ENCODE measurements around the gene C1orf50. TPM values are rescaled to one million over a fixed set of nuclear protein-coding genes. Genes with fewer than 3 reads are reported as not detected.

The C1orf50 gene
- total RNA-seq, result 3.3 and 3.8 TPM in 2 replicates

DNA sequence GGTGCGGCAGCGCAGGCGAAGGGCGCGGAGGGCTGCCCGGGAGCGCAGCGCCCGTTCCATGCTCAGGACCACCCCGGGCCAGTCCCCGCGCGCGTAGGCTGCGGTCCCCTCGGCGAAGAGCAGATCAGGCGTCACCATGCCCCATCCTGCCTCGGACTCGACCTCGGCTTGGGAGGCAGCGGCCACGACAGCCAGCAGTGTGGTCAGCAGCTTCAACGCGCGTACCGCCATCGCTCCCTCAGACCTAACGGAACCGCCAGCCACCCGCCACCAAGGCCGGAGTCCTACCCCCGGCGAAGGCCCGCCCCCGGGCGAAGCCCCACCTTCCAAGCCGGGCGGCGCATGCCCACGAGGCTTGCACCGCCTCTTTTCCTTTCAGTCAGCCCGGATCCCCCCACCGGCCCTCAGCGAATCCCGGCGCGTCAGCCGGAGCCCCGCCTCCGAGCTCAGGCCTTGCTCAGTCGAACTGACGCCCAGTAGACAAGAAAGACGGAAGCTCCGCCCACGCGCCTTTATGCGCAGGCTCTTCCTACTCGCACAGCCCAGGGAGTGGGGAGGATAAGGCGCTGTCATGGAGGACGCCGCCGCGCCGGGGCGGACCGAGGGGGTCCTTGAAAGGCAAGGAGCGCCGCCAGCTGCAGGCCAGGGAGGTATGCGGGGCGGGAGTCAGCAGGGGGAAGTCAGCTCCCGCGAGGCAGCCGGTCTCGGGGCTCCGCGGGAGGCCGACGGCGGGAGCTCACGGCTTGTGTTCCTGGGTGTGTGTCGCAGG is at the start of gene C1orf50, which contains the start of gene P3H1:
Gene C1orf50, plus strand, starts transcription at position 509 of the 769 bp plus-strand sequence. Its CDS starts 63 bp downstream, at position 572.
Gene P3H1, minus strand, starts transcription at position 288 of the 769 bp plus-strand sequence. Its CDS starts 57 bp downstream, at position 231.

DNA sequence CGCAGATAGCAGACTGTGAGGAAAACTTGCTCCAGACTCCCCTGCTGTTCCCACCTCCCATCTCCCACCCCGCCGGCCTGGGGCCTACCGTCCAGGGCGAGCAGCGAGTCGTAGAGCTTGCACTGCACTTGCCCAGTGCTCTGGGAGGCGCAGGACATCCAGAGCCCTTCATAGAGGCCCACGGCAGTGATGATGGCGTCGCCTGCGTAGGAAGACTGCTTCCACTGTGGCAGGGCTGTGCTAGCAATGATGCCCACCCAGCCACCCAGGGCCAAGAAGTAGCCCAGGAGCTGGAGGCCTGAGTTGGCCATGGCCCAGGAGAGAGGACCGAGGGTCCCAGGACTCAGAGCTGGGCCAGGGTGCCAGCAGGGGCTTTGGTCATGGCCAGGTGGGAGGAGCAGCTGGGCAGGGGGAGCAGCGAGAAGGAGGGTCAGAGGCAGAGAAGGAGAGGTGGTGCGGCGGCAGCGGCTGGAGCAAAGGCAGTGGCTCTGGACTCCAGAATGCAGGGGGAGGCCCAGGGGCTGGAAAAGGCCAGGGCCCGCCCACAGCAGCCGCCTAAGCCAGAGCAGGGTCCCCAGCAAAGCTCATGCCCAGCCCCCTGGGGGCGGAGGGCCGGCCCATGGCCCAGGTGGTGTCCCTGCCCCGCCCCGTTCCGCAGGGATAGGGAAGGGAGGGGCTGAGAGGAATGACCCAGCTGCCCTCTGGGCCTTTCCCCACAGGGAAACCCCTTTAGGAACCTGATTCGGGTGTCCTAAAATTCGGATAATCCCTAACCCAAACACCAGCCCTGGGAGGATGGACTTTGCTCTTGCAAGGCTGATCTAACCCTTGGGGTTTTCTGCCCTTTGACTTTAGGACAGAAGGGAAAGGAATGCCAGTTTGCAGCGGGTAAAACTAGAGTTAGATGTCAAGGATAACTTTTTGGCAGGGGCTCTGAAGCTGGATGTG is 27.0 kb upstream of the C1orf50 start, which contains the start of gene CLDN19:
Gene CLDN19, minus strand, starts transcription at position 484 of the 948 bp plus-strand sequence. Its CDS starts 173 bp downstream, at position 311.

GRCh38 chr1:42784946-42785693 is 18.1 kb downstream of the C1orf50 start, which contains the start of gene TMEM269:
TMEM269 (plus strand) TSS chr1:42784991; CDS start chr1:42789894, 4,903 bp downstream.

DNA sequence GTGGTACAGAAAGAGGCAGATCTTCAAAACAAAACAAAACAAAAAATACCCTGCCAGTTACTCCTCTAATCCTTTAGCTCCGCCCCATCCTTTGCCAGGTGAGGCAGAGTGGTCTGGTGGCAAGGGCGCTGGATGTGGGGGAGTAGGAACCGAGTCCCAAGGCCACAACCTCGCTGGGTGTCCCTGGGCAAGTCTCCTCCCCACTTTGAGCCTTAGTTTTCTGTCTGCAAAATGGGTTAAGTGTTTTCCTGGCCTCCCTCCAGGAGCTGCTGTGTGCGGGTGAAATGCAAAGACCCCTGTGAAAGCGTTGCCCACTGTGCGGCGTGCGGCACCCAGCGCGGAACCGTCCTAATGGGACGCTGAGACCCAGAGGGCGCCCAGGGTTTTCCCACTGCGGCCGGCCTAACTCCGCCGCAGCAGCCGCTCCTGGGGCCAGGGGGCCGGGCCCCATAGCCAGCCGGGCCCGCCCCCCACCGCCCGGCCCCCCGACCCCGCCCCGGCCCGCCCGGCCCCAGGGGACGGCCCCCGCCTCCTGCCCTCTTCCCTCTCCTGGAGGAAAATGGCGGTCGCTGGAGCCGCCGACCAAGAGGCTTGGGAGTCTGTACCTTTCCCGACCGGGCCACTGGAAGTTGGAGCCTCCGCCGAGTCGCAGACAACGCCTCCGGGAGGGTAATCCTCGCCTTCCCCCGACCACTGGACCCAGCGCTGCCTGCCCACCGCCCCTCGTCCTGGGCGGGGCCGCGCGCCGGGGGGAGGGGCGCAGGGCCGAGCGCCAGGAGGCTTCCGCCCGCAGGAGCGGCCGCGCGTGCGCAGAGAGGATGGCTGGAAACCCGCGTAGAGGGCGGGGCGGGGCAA is 49.8 kb downstream of the C1orf50 start, which contains the start of the genes ERMAP and SVBP:
Gene ERMAP, plus strand, starts transcription at position 538 of the 855 bp plus-strand sequence. CDS start 13,327 bp downstream, outside the sequence.
Gene SVBP, minus strand, starts transcription at position 813 of the 855 bp plus-strand sequence. CDS start 853 bp downstream, outside the sequence.

Other genes with a start within 250 kb of the C1orf50 start
- 25.3 and 32.5 TPM in 2 replicates for gene PPIH, start 108.8 kb upstream of the C1orf50 start, total RNA-seq
- gene YBX1, start 84.8 kb upstream of the C1orf50 start, total RNA-seq, result 1,126 and 1,142 TPM in 2 replicates
- not detected in 2 replicates for gene CLDN19, start 27.0 kb upstream of the C1orf50 start, total RNA-seq
- gene P3H1, start 221 bp upstream of the C1orf50 start, total RNA-seq, result 106 and 110 TPM in 2 replicates
- 0.12 TPM in 1 of 2 replicates, not detected in the other for gene TMEM269, start 17.7 kb downstream of the C1orf50 start, total RNA-seq
- gene ERMAP, start 49.9 kb downstream of the C1orf50 start, total RNA-seq, result 11.4 and 18.2 TPM in 2 replicates
- gene SVBP, start 50.1 kb downstream of the C1orf50 start, total RNA-seq, result 14.0 and 17.0 TPM in 2 replicates
- 7.0 and 7.3 TPM in 2 replicates for gene ZNF691, start 79.4 kb downstream of the C1orf50 start, total RNA-seq
- 15.3 and 22.5 TPM in 2 replicates for gene SLC2A1, start 191.6 kb downstream of the C1orf50 start, total RNA-seq